A549 (cell line): ENCODE results near the gene IGFBP4. TPM values are rescaled to one million over a fixed set of nuclear protein-coding genes. Genes with fewer than 3 reads are reported as not detected.

Experiments used
- ATAC-seq, 2 experiments: fragments of 200-7000 bp in 1 of 2; fragments of >200 bp in 1 of 2; cut with Nextera tagmentation in 1 of 2; cut with Tn5 transposase in 1 of 2; 3 replicates each; pipeline versions ENCODE4 v1.8.0 to v1.9.1; 2018 to 2020; ENCODE audit warnings: mild to moderate bottlenecking in 1 of 2, moderate library complexity in 1 of 2
- CTCF ChIA-PET: fragments of 300-600 bp; sonication (Branson Sonifier 250); formaldehyde crosslinking; extraction: SDS; loops from one replicate; lab custom pipeline; 2021; ENCODE audit warnings: antibody characterized with exemption, inconsistent platforms; lab: Yijun Ruan, JAX
- POLR2A ChIA-PET: fragments of 350-600 bp; formaldehyde crosslinking; extraction: SDS; loops from one replicate; lab custom pipeline; 2021; ENCODE audit warnings: antibody characterized with exemption, inconsistent platforms; lab: Yijun Ruan, JAX
- DNase-seq, 2 experiments: peaks; one replicate each; pipeline versions ENCODE4 v3.0.0 to v3.0.0-alpha.2; 2011 to 2016; ENCODE audit warnings: low read depth in 1 of 2, low spot score in 1 of 2
- FAIRE-seq: peaks from 2 replicates; lab custom pipeline; 2011; peaks lifted over from hg19 to GRCh38; lab: Jason Lieb, UNC
- H3K27ac ChIP-seq, 2 experiments: fragments of >200 bp; sonication (Bioruptor Twin); formaldehyde crosslinking; 3 replicates each; pipeline ENCODE4 v1.5.1; 2016 to 2017
- H3K4me1 ChIP-seq: fragments of >200 bp; sonication (Bioruptor Twin); formaldehyde crosslinking; 3 replicates; pipeline ENCODE4 v1.6.1; 2016
- H3K4me2 ChIP-seq: fragments of >200 bp; sonication (Bioruptor Twin); formaldehyde crosslinking; 3 replicates; pipeline ENCODE4 v1.6.1; 2016
- H3K4me3 ChIP-seq: fragments of >200 bp; sonication (Bioruptor Twin); formaldehyde crosslinking; 3 replicates; pipeline ENCODE4 v1.5.1; 2016
- H3K9me3 ChIP-seq: fragments of >200 bp; sonication (Bioruptor Twin); formaldehyde crosslinking; 3 replicates; pipeline ENCODE4 v1.6.1; 2016
- BCL3 ChIP-seq: fragments of >200 bp; sonication (Bioruptor Twin); formaldehyde crosslinking; IDR thresholded peaks from 3 replicates; pipeline ENCODE4 v1.6.1; 2016
- CBX8 ChIP-seq: fragments of 200-600 bp; sonication (generic); IDR thresholded peaks from 2 replicates; pipeline ENCODE4 v1.6.1; 2016
- CEBPB ChIP-seq, 2 experiments: fragments of >200 bp in 1 of 2; sonication (Bioruptor Twin) in 1 of 2; formaldehyde crosslinking in 1 of 2; IDR thresholded peaks; 2 replicates each; pipeline ENCODE4 v1.6.1; 2012 to 2016
- CHD2 ChIP-seq: fragments of 150-350 bp; IDR thresholded peaks from 2 replicates; pipeline ENCODE4 v1.6.1; 2014; ENCODE audit warnings: low read length; ENCODE audit not compliant: partially characterized antibody
- EHF ChIP-seq: fragments of 250-450 bp; sonication (Bioruptor Pico); IDR thresholded peaks from 2 replicates; pipeline ENCODE4 v1.5.0; 2020; ENCODE audit warnings: mild to moderate bottlenecking
- EHMT2 ChIP-seq: fragments of 200-600 bp; sonication (generic); IDR thresholded peaks from 2 replicates; pipeline ENCODE4 v1.6.1; 2016; ENCODE audit warnings: antibody characterized with exemption, low read depth, mild to moderate bottlenecking, moderate library complexity
- ESRRA ChIP-seq: fragments of 150-350 bp; IDR thresholded peaks from 2 replicates; pipeline ENCODE4 v1.6.1; 2014; ENCODE audit warnings: mild to moderate bottlenecking, low read length, borderline replicate concordance
- FOSB ChIP-seq: fragments of 250-450 bp; sonication (Bioruptor Pico); IDR thresholded peaks from 2 replicates; pipeline ENCODE4 v1.5.0; 2020; ENCODE audit warnings: mild to moderate bottlenecking, moderate library complexity
- GATA3 ChIP-seq: IDR thresholded peaks from 2 replicates; pipeline ENCODE4 v1.6.1; 2012; ENCODE audit warnings: borderline replicate concordance
- HES2 ChIP-seq: fragments of >200 bp; sonication (Bioruptor Twin); formaldehyde crosslinking; IDR thresholded peaks from 2 replicates; pipeline ENCODE4 v1.6.1; 2016
- HEYL ChIP-seq: fragments of 250-450 bp; sonication (Bioruptor Pico); IDR thresholded peaks from 2 replicates; pipeline ENCODE4 v1.8.0; 2021; ENCODE audit warnings: mild to moderate bottlenecking, moderate library complexity
- HMGXB4 ChIP-seq: fragments of 250-450 bp; sonication (Bioruptor Pico); IDR thresholded peaks from 2 replicates; pipeline ENCODE4 v1.5.0; 2021; ENCODE audit warnings: mild to moderate bottlenecking, moderate library complexity, borderline replicate concordance
- HOXA7 ChIP-seq: fragments of 250-450 bp; sonication (Bioruptor Pico); IDR thresholded peaks from 2 replicates; pipeline ENCODE4 v1.5.0; 2020; ENCODE audit warnings: mild to moderate bottlenecking, moderate library complexity
- HOXB5 ChIP-seq: fragments of 250-450 bp; sonication (Bioruptor Pico); IDR thresholded peaks from 2 replicates; pipeline ENCODE4 v1.5.0; 2020; ENCODE audit warnings: mild to moderate bottlenecking, moderate library complexity
- JUN ChIP-seq, 2 experiments: fragments of >200 bp; sonication (Bioruptor Twin); formaldehyde crosslinking; IDR thresholded peaks; 2 replicates in 1 of 2; 3 replicates in 1 of 2; pipeline ENCODE4 v1.6.1; 2016 to 2017
- JUNB ChIP-seq: fragments of >200 bp; sonication (Bioruptor Twin); formaldehyde crosslinking; IDR thresholded peaks from 2 replicates; pipeline ENCODE4 v1.6.1; 2016
- KDM1A ChIP-seq: fragments of 200-600 bp; sonication (generic); IDR thresholded peaks from 2 replicates; pipeline ENCODE4 v1.6.1; 2016; ENCODE audit warnings: low read depth, mild to moderate bottlenecking
- KDM5A ChIP-seq: fragments of 200-600 bp; sonication (generic); IDR thresholded peaks from 2 replicates; pipeline ENCODE4 v1.6.1; 2016; ENCODE audit warnings: antibody characterized with exemption, mild to moderate bottlenecking
- MAFK ChIP-seq: fragments of 450-650 bp; IDR thresholded peaks from 2 replicates; pipeline ENCODE4 v1.6.1; 2014; ENCODE audit not compliant: partially characterized antibody
- MAX ChIP-seq: IDR thresholded peaks from 2 replicates; pipeline ENCODE4 v1.6.1; 2012
- MAZ ChIP-seq: fragments of 150-350 bp; IDR thresholded peaks from 2 replicates; pipeline ENCODE4 v1.6.1; 2014; ENCODE audit warnings: antibody characterized with exemption, low read depth, low read length, borderline replicate concordance
- PBX3 ChIP-seq: IDR thresholded peaks from 2 replicates; pipeline ENCODE4 v1.6.1; 2012
- POLR2A ChIP-seq: IDR thresholded peaks from 2 replicates; pipeline ENCODE4 v1.6.1; 2012; ENCODE audit warnings: mild to moderate bottlenecking, low read length
- POLR2AphosphoS2 ChIP-seq: conservative IDR thresholded peaks from 2 replicates; pipeline ENCODE4 v1.6.1; 2012; ENCODE audit warnings: low read length, improper control_type of control experiment, inconsistent platforms
- RARB ChIP-seq: fragments of 250-450 bp; sonication (Bioruptor Pico); IDR thresholded peaks from 2 replicates; pipeline ENCODE4 v1.8.0; 2021; ENCODE audit warnings: mild to moderate bottlenecking, moderate library complexity
- RFX5 ChIP-seq: fragments of 450-650 bp; IDR thresholded peaks from 2 replicates; pipeline ENCODE4 v1.7.1; 2014; ENCODE audit warnings: antibody characterized with exemption, mild to moderate bottlenecking, moderate library complexity
- SMC3 ChIP-seq: fragments of >200 bp; sonication (Bioruptor Twin); formaldehyde crosslinking; IDR thresholded peaks from 3 replicates; pipeline ENCODE4 v1.6.1; 2018; ENCODE audit warnings: inconsistent platforms
- SREBF2 ChIP-seq: fragments of 450-650 bp; IDR thresholded peaks from 2 replicates; pipeline ENCODE4 v1.6.1; 2014; ENCODE audit warnings: mild to moderate bottlenecking, moderate library complexity
- TFCP2L1 ChIP-seq: fragments of 250-450 bp; sonication (Bioruptor Pico); IDR thresholded peaks from 2 replicates; pipeline ENCODE4 v1.5.0; 2021; ENCODE audit warnings: mild to moderate bottlenecking
- TP53 ChIP-seq: fragments of 250-450 bp; sonication (Bioruptor Pico); IDR thresholded peaks from 2 replicates; pipeline ENCODE4 v1.5.0; 2021; ENCODE audit warnings: mild to moderate bottlenecking, moderate library complexity
- USF2 ChIP-seq: fragments of 450-650 bp; IDR thresholded peaks from 2 replicates; pipeline ENCODE4 v1.6.1; 2014; ENCODE audit warnings: antibody characterized with exemption
- ZC3H11A ChIP-seq: fragments of 450-650 bp; IDR thresholded peaks from 2 replicates; pipeline ENCODE4 v1.6.1; 2014; ENCODE audit warnings: antibody characterized with exemption, mild to moderate bottlenecking
- ZFP36 ChIP-seq: fragments of 450-650 bp; IDR thresholded peaks from 2 replicates; pipeline ENCODE4 v1.6.1; 2014; ENCODE audit warnings: borderline replicate concordance; ENCODE audit not compliant: partially characterized antibody
- ZSCAN20 ChIP-seq: fragments of 250-450 bp; sonication (Bioruptor Pico); IDR thresholded peaks from 2 replicates; pipeline ENCODE4 v1.8.0; 2022; ENCODE audit warnings: mild to moderate bottlenecking, moderate library complexity
- WGBS: methylation state at CpG from one replicate; pipeline ENCODE4 v1.1.6; 2017; ENCODE audit errors: missing lambda C conversion rate; 5-methylcytosine and 5-hydroxymethylcytosine counted together
- polyA plus RNA-seq, 4 experiments: library from polyadenylated mRNA; depleted of rRNA in 3 of 4; stranded (reverse); fragments of >200 nt; fragmentation: RNase III in 1 of 4; extraction: RNeasy Plus Mini Kit Qiagen cat#74134 plus additional on column Dnase treatment in 1 of 4; gene quantifications; 2 replicates in 3 of 4; 3 replicates in 1 of 4; pipeline ENCODE4 v1.2.3, GENCODE V29; 2011 to 2017

The IGFBP4 gene
- polyA plus RNA-seq, 2 of the 4 experiments (the other 2 are of a cell fraction), result 1,080 to 1,829 TPM

- Histone ChIP-seq H3K9me3 (no peaks in the 10 kb centered on the region), H3K4me2 (peak overlapping the region; percentile 62; the same call in 1 of the 3 replicates), H3K27ac (peak overlapping the region; percentile 71 to 90), H3K4me1 (peaks cover 85% of the 10 kb centered on the region), H3K4me3 (no peak overlapping the region)
- ChIA-PET CTCF (interaction anchor here (0.8 to 37.5 kb wide), 9 partner anchors 11 to 100 kb away, joined by 3 to 822 read pairs (median 8); partner anchors contain the start of genes IGFBP4 and TOP2A), POLR2A (interaction anchor here (1.0 to 4.4 kb wide), 11 partner anchors 9 to 100 kb away, joined by 3 to 36 read pairs (median 7); partner anchors contain the start of gene IGFBP4)
- TF ChIP-seq HOXA7 (CRISPR knock-in tag) (peak; percentile 15; the same call in 1 of the 2 replicates), GATA3 (no peak), CEBPB (IDR thresholded peaks at IDR 0.05) (no peak), TP53 (CRISPR knock-in tag) (0 out of 2 replicates have a peak, but pooled peaks have one; percentile 46), MAFK (no peak), USF2 (no peak), RFX5 (no peak), SMC3 (no peak), ZFP36 (no peak), BCL3 (no peak), SREBF2 (no peak), CBX8 (no peak), EHF (CRISPR knock-in tag) (no peak), FOSB (0 out of 2 replicates have a peak, but pooled peaks have one; percentile 17), HOXB5 (no peak), ZSCAN20 (no peak), EHMT2 (no peak), ESRRA (no peak), RARB (CRISPR knock-in tag) (peak; percentile 89), KDM5A (no peak), KDM1A (no peak), MAX (no peak; the same call in 1 of the 2 replicates), HES2 (no peak), POLR2A (no peak), TFCP2L1 (CRISPR knock-in tag) (peak; percentile 19; the same call in 1 of the 2 replicates), HEYL (CRISPR knock-in tag) (no peak)
- WGBS, result 66% methylated on average over 3 of the region's 3 CpGs
- FAIRE-seq (peak; percentile 54), ATAC-seq (no peak), DNase-seq (no peak)
These were observed 17.3 kb downstream of the IGFBP4 start for GRCh38 chr17:40460604-40460967.

GRCh38 chr17:40460968-40461731 is 17.9 kb downstream of the IGFBP4 start:
- no peak overlapping the region for H3K4me3 ChIP-seq
- DNase-seq (peak in 1 of 2 experiments; percentile 71), FAIRE-seq (peak; percentile 28), ATAC-seq (no peak)
- peak overlapping the region; percentile 71 to 90 for H3K27ac ChIP-seq
- ChIA-PET POLR2A (interaction anchor here (0.9 to 4.4 kb wide), 12 partner anchors 10 to 100 kb away, joined by 3 to 36 read pairs (median 7); partner anchors contain the start of gene IGFBP4), CTCF (interaction anchor here (0.8 to 37.5 kb wide), 8 partner anchors 12 to 99 kb away, joined by 3 to 822 read pairs (median 16); partner anchors contain the start of gene IGFBP4)
- H3K4me1 ChIP-seq, result peaks cover 79% of the 10 kb centered on the region
- no peaks in the 10 kb centered on the region for H3K9me3 ChIP-seq
- H3K4me2 ChIP-seq, result peak overlapping the region; percentile 62
- 75% methylated on average over 9 of the region's 9 CpGs for WGBS
- TF ChIP-seq ZC3H11A (no peak), HMGXB4 (CRISPR knock-in tag) (peak; percentile 63; the same call in 1 of the 2 replicates), TP53 (CRISPR knock-in tag) (peak; percentile 31; the same call in 1 of the 2 replicates), POLR2AphosphoS2 (peak; percentile 92; the same call in 1 of the 2 replicates), JUN (IDR thresholded peaks at IDR 0.05) (peak in 1 of 2 experiments; percentile 73; a peak in 3 of 5 replicates), PBX3 (peak; percentile 68), RFX5 (no peak), HOXA7 (CRISPR knock-in tag) (peak; percentile 92), CHD2 (peak; percentile 25), JUNB (no peak), GATA3 (peak; percentile 17), MAZ (peak; percentile 9; the same call in 1 of the 2 replicates)
